Keratinocyte (primary cell): ENCODE data around the gene ZNRD2. TPM values are rescaled to one million over a fixed set of nuclear protein-coding genes. Genes with fewer than 3 reads are reported as not detected.
A peak's percentile ranks its signal among the peaks of the same experiment; 100 is the strongest.

ENCODE experiments used
- DNase-seq: peaks from one replicate; pipeline ENCODE4 v3.0.0-alpha.2; 2011; ENCODE audit warnings: low read depth, missing footprints, low spot score
- FAIRE-seq: peaks from 2 replicates; lab custom pipeline; 2011; peaks lifted over from hg19 to GRCh38; lab: Jason Lieb, UNC
- H2AFZ ChIP-seq: 2 replicates; pipeline ENCODE4 v1.6.0; 2012; ENCODE audit warnings: low read length, control low read depth, inconsistent platforms; ENCODE audit not compliant: control insufficient read depth
- H3K27ac ChIP-seq: 2 replicates; pipeline ENCODE4 v1.5.1; 2011; ENCODE audit warnings: low read length; ENCODE audit not compliant: control insufficient read depth, insufficient read depth
- H3K27me3 ChIP-seq: 3 replicates; pipeline ENCODE4 v1.6.0; 2011; ENCODE audit warnings: low read length; ENCODE audit not compliant: control insufficient read depth, insufficient read depth; ENCODE audit errors: extremely low read depth
- H3K36me3 ChIP-seq, 2 experiments: 2 replicates in 1 of 2; 3 replicates in 1 of 2; pipeline ENCODE4 v1.5.1; 2011; ENCODE audit warnings: low read length in 2 of 2, mild to moderate bottlenecking in 1 of 2; ENCODE audit not compliant: control insufficient read depth in 2 of 2, insufficient read depth in 2 of 2; ENCODE audit errors: extremely low read depth in 1 of 2
- H3K4me1 ChIP-seq: 3 replicates; pipeline ENCODE4 v1.5.1; 2011; ENCODE audit warnings: low read length; ENCODE audit not compliant: control insufficient read depth, insufficient read depth; ENCODE audit errors: extremely low read depth
- H3K4me2 ChIP-seq: 3 replicates; pipeline ENCODE4 v1.6.0; 2011; ENCODE audit warnings: low read depth, low read length; ENCODE audit not compliant: control insufficient read depth, insufficient read depth; ENCODE audit errors: extremely low read depth
- H3K4me3 ChIP-seq, 3 experiments: fragments of 200-600 bp in 1 of 3; sonication (generic) in 1 of 3; 2 replicates in 2 of 3; 3 replicates in 1 of 3; pipeline ENCODE4 v1.5.1; 2011 to 2016; ENCODE audit warnings: low read length in 3 of 3, mild to moderate bottlenecking in 3 of 3, control low read depth in 2 of 3, inconsistent platforms in 1 of 3, low read depth in 1 of 3, mixed read lengths in 1 of 3, mixed run types in 1 of 3, moderate library complexity in 1 of 3; ENCODE audit not compliant: control insufficient read depth in 2 of 3, insufficient read depth in 2 of 3; ENCODE audit errors: extremely low read depth in 1 of 3
- H3K79me2 ChIP-seq: 2 replicates; pipeline ENCODE4 v1.6.0; 2012; ENCODE audit warnings: low read length; ENCODE audit not compliant: control insufficient read depth, insufficient read depth
- H3K9ac ChIP-seq: 3 replicates; pipeline ENCODE4 v1.6.0; 2011; ENCODE audit warnings: low read length; ENCODE audit not compliant: control insufficient read depth, insufficient read depth; ENCODE audit errors: extremely low read depth
- H3K9me1 ChIP-seq: 3 replicates; pipeline ENCODE4 v1.6.0; 2011; ENCODE audit warnings: low read length; ENCODE audit not compliant: control insufficient read depth, insufficient read depth; ENCODE audit errors: extremely low read depth
- H3K9me3 ChIP-seq: 2 replicates; pipeline ENCODE4 v1.5.1; 2012; ENCODE audit warnings: low read depth, low read length; ENCODE audit not compliant: control insufficient read depth
- H4K20me1 ChIP-seq: 3 replicates; pipeline ENCODE4 v1.6.0; 2011; ENCODE audit warnings: low read length; ENCODE audit not compliant: control insufficient read depth, insufficient read depth; ENCODE audit errors: extremely low read depth
- EZH2 ChIP-seq: IDR thresholded peaks from one replicate; pipeline ENCODE4 v1.6.1; 2012; ENCODE audit warnings: inconsistent platforms, mild to moderate bottlenecking, low read length, moderate library complexity
- dilution Hi-C: fragments of 300-500 bp; cut with MboI; formaldehyde crosslinking; loops from one replicate; pipeline ENCODE4 v1.7.0; 2020; ENCODE audit warnings: low sequenced_read_pairs; ENCODE audit not compliant: extremely low pct_ligation_motif_present
- polyA plus RNA-seq, 5 experiments: library from polyadenylated mRNA; depleted of rRNA in 3 of 5; stranded (reverse) in 3 of 5; stranded (forward) in 1 of 5; unstranded in 1 of 5; fragments of >200 nt; gene quantifications; 1 replicate in 1 of 5; 2 replicates in 3 of 5; 3 replicates in 1 of 5; pipeline versions ENCODE4 v1.2.1 to v1.2.3, GENCODE V29; 2011 to 2012; ENCODE audit warnings: missing spikeins in 2 of 5, low read depth in 1 of 5, low replicate concordance in 1 of 5
- TF ChIP-seq, protein P1 (sequence below), 3 experiments: IDR thresholded peaks in 1 of 3; conservative IDR thresholded peaks in 1 of 3; optimal IDR thresholded peaks in 1 of 3; 2 replicates in 2 of 3; 3 replicates in 1 of 3; pipeline versions ENCODE3 to v1.5.1; 2011; ENCODE audit warnings: low read length in 3 of 3, mild to moderate bottlenecking in 3 of 3, moderate library complexity in 2 of 3, control low read depth in 1 of 3, inconsistent platforms in 1 of 3; ENCODE audit not compliant: insufficient read depth in 2 of 3; ENCODE audit errors: extremely low read depth in 1 of 3

The ZNRD2 gene
- polyA plus RNA-seq, 1 donor (not counting 4 experiments of a cell fraction or from before 2014, with no cell fraction given), result 33.6 TPM

DNA sequence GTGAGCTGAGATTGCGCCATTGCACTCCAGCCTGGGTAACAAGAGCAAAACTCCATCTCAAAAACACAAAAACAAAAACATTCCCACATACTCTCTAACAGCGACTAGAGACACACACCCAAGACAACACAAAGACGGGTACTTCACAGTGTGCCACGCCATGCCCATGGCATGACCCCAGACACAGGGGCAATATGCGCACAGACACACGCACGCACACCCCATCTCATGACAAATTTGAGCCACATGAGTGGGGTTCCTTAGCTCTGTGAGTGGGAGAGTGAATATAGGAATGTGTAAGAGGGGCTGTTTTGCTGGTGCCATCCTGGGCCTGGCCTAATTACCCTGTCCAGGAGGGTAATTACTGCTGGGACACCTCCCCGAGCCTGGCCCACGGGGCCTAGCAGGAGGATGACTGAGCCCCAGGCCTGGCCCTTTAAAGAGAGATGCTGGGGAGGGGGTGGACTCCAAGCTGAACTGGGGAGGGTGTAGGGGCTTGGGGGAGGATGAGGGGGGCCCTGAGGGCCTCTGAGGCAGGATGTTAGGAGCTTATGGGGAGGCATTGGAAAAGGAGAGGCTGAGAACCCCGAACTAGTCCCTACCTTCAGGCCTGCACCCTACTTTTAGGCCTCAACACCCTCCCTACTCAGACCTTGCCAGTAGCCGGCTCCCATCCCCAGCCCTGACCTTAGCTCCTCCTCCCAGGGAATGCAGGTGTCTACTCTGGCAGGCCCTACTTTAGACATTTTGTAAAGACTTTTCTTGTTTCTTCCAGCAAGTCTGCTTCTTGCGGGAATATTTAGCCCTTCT, 13.6 kb upstream of the ZNRD2 start:
- Histone ChIP-seq H3K36me3 (no peaks in the 10 kb centered on the region), H3K9ac (no peak overlapping the region), H3K4me1 (peaks cover 51% of the 10 kb centered on the region), H3K4me2 (peak overlapping the region; percentile 73), H3K27me3 (no peaks in the 10 kb centered on the region), H4K20me1 (no peaks in the 10 kb centered on the region), H3K27ac (no peak overlapping the region), H3K4me3 (peak overlapping the region in 1 of 3 experiments; percentile 6), H3K79me2 (no peaks in the 10 kb centered on the region), H3K9me1 (peaks cover 2% of the 10 kb centered on the region), H2AFZ (no peak overlapping the region), H3K9me3 (no peaks in the 10 kb centered on the region)
- dilution Hi-C loops, result no loop called here
- FAIRE-seq (no peak), DNase-seq (no peak)
- TF ChIP-seq EZH2, result no peak
- TF ChIP-seq, protein P1, sequence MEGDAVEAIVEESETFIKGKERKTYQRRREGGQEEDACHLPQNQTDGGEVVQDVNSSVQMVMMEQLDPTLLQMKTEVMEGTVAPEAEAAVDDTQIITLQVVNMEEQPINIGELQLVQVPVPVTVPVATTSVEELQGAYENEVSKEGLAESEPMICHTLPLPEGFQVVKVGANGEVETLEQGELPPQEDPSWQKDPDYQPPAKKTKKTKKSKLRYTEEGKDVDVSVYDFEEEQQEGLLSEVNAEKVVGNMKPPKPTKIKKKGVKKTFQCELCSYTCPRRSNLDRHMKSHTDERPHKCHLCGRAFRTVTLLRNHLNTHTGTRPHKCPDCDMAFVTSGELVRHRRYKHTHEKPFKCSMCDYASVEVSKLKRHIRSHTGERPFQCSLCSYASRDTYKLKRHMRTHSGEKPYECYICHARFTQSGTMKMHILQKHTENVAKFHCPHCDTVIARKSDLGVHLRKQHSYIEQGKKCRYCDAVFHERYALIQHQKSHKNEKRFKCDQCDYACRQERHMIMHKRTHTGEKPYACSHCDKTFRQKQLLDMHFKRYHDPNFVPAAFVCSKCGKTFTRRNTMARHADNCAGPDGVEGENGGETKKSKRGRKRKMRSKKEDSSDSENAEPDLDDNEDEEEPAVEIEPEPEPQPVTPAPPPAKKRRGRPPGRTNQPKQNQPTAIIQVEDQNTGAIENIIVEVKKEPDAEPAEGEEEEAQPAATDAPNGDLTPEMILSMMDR (optimal IDR thresholded peaks at IDR 0.05 in 1 of 3, IDR thresholded peaks at IDR 0.05 in 1 of 3, conservative IDR thresholded peaks at IDR 0.05 in 1 of 3; ENCODE audit: extremely low read depth in 1 of 3, insufficient read depth in 2 of 3, low read length in 3 of 3), result no peak

DNA sequence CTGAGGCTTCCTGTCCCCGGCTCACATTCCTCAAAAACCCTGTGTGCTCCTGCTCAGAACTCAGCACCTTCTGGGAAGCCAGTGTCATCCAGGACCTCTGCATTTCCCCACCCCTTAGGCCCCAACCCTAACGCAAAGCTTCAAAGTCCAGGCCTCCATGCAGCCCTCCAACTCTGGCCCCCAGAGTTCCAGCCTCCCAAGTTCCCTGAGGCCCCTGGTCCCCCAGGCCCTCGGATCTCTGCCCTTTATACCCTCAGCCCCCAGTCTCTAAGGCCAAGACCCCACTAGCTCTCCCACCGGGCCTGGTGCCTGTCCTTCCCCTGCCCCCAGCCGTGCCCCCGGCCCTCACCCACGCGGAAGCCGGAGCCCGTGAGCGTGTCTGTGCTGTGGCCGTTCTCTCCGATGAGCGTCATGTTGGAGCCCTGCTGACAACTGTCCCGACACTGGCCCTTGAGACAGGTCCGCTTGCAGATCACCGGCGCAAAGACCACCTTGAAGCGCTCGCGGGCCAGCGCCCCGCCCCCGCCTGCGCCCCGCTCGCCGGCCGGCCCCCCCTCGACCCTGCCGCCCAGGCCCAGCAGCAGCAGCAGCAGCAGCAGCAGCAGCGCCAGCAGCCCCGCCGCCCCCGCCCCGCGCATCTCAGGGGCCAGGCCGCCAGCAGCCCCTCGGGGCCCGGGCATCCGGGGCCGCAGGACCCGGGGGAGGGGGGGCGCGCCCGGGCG, 12.8 kb upstream of the ZNRD2 start:
- Histone ChIP-seq H3K4me2 (peak overlapping the region; percentile 73), H3K36me3 (no peaks in the 10 kb centered on the region), H3K4me1 (peaks cover 51% of the 10 kb centered on the region), H3K27ac (no peak overlapping the region), H2AFZ (no peak overlapping the region), H3K9me3 (no peaks in the 10 kb centered on the region), H3K4me3 (peak overlapping the region in 2 of 3 experiments; percentile 19 to 50), H4K20me1 (no peaks in the 10 kb centered on the region), H3K27me3 (no peaks in the 10 kb centered on the region), H3K79me2 (no peaks in the 10 kb centered on the region), H3K9me1 (peaks cover 2% of the 10 kb centered on the region), H3K9ac (peak overlapping the region; percentile 49)
- FAIRE-seq, result no peak
- dilution Hi-C loops, result no loop called here
- TF ChIP-seq, protein P1 (optimal IDR thresholded peaks at IDR 0.05 in 1 of 3, IDR thresholded peaks at IDR 0.05 in 1 of 3, conservative IDR thresholded peaks at IDR 0.05 in 1 of 3; ENCODE audit: extremely low read depth in 1 of 3, insufficient read depth in 2 of 3, low read length in 3 of 3), result no peak
- no peak for TF ChIP-seq EZH2
- no peak for DNase-seq
